Measurements from ENCODE around the gene DOC2B. TPM values are rescaled to one million over a fixed set of nuclear protein-coding genes. Genes with fewer than 3 reads are reported as not detected.
A peak's percentile ranks its signal among the peaks of the same experiment; 100 is the strongest.

DOC2B gene
- total and polyA plus RNA-seq, 3 donors from 2014 or later = 1.4 to 4.0 (median 1.9) TPM

- Histone ChIP-seq H3K27ac (no peak overlapping the region), H3K36me3 (ENCODE audit: low read depth, missing control alignments) (no peaks in the 10 kb centered on the region), H3K4me1 (peaks cover 12% of the 10 kb centered on the region), H3K9me3 (no peaks in the 10 kb centered on the region), H3K4me3 (no peak overlapping the region), H3K27me3 (no peaks in the 10 kb centered on the region)
- TF ChIP-seq CTCF (IDR thresholded peaks at IDR 0.05) (no peak), POLR2A (IDR thresholded peaks at IDR 0.05) (no peak)
- DNase-seq = no peak
- intact Hi-C loops (cut with DNase I; ENCODE audit: low total_unique reads) = no loop called here
- WGBS, 2 donors = 93 to 97% methylated on average over 2 of the region's 2 CpGs
Measured at GRCh38 chr17:197352-197751, 15.9 kb upstream of the DOC2B start.

GRCh38 chr17:194828-195602, 13.6 kb upstream of the DOC2B start:
- H3K27me3 ChIP-seq = no peaks in the 10 kb centered on the region

DNA sequence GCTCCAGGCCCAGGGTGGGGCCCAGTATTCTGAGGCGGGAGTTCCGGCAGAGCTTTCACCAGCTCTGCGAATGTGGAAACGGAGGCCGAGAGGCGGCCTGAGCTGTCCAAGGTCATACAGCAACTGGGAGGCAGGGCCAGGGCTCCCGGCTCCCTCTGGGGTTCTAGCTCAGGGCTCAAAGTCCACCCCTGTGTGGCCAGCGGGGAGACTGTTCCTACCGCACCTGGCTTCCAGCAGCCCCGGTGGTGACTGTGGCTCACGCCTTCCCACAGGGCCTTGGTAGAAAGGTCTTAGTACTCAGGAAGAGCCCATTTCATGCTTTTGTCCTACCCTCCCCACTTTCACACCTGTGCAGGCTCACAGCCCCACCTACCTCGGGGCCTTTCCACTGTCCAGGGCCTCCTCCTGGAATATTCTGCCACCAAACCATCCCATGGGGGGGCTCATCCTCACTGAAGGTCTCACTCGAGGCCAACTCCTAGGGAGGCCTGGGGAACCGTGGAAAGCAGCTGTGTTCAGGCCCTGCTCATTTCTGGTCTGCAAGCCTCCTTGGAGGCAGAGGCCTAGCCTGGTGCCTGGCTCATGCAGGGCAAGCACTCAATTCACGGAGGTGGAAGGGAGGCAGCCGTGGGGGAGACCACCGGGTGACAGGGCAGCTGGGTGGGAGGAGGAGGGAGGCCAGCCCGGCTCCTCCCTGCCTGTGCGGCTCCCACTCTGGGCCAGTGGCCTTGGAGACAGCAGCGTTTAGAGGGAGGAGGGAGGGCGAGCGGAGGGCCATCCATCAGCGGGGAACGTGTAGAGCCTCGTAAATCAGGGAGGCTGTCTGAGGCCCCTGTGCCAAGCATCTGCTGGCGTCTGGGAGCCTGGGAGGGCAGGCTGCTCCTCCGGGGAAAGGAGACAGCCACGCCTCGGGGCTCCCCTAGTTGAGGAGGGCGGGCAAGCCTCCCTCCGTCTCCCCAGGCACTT, 12.7 kb upstream of the DOC2B start:
- no peaks in the 10 kb centered on the region for H3K9me3 ChIP-seq
- TF ChIP-seq CTCF (IDR thresholded peaks at IDR 0.05) (no peak), POLR2A (IDR thresholded peaks at IDR 0.05) (no peak)
- no peaks in the 10 kb centered on the region for H3K36me3 ChIP-seq (ENCODE audit: low read depth, missing control alignments)
- H3K4me1 ChIP-seq = peaks cover 9% of the 10 kb centered on the region
- intact Hi-C loops (cut with DNase I; ENCODE audit: low total_unique reads) = no loop called here
- DNase-seq = peak; percentile 63
- no peak overlapping the region for H3K27ac ChIP-seq
- WGBS, 2 donors = 60 to 75% methylated on average over 23 to 31 of the region's 31 CpGs
- H3K4me3 ChIP-seq = no peak overlapping the region
- no peaks in the 10 kb centered on the region for H3K27me3 ChIP-seq

More at GRCh38 chr17:194828-195602, 13.6 kb upstream of the DOC2B start:
- peaks cover 12% of the 10 kb centered on the region for H3K4me1 ChIP-seq
- no peak for TF ChIP-seq POLR2A (IDR thresholded peaks at IDR 0.05)
- no peak for TF ChIP-seq CTCF (IDR thresholded peaks at IDR 0.05)
- WGBS, 2 donors = 83 to 85% methylated on average over 16 of the region's 16 CpGs
- no peak for DNase-seq
- no peak overlapping the region for H3K4me3 ChIP-seq
- no peak overlapping the region for H3K27ac ChIP-seq
- H3K9me3 ChIP-seq = no peaks in the 10 kb centered on the region
- intact Hi-C loops (cut with DNase I; ENCODE audit: low total_unique reads) = no loop called here
- H3K36me3 ChIP-seq (ENCODE audit: low read depth, missing control alignments) = no peaks in the 10 kb centered on the region

DNA sequence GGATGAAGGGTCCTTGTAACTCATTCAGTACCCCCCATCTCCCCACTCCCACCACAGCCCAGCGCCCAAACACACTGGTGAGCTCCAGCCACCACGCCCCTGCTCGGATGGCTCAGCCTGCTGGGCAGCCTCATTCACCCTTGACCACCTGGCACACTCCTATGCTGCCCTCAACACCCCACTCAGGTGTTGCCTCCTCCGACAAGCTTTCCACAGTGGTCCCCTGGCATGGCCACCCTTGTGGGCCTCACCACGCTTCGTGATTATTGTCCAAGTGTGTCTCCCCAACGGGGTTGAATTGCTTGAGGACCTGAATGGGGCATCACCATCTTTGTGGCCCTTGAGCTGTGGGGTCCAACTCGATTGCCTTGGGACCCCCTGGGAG, 12.0 kb upstream of the DOC2B start:
- WGBS, 2 donors = 93 to 96% methylated on average over 6 to 8 of the region's 8 CpGs
- no peak for DNase-seq
- H3K27me3 ChIP-seq = no peaks in the 10 kb centered on the region

More for the DNA sequence above, 12.0 kb upstream of the DOC2B start:
- H3K9me3 ChIP-seq = no peaks in the 10 kb centered on the region
- H3K4me1 ChIP-seq = peaks cover 4% of the 10 kb centered on the region
- no peak overlapping the region for H3K4me3 ChIP-seq
- intact Hi-C loops (cut with DNase I; ENCODE audit: low total_unique reads) = no loop called here
- H3K27ac ChIP-seq = no peak overlapping the region
- no peak for TF ChIP-seq CTCF (IDR thresholded peaks at IDR 0.05)
- TF ChIP-seq POLR2A (IDR thresholded peaks at IDR 0.05) = no peak
- H3K36me3 ChIP-seq (ENCODE audit: low read depth, missing control alignments) = no peaks in the 10 kb centered on the region
